ENCODE data around the gene CHML.

CHML gene, protein sequence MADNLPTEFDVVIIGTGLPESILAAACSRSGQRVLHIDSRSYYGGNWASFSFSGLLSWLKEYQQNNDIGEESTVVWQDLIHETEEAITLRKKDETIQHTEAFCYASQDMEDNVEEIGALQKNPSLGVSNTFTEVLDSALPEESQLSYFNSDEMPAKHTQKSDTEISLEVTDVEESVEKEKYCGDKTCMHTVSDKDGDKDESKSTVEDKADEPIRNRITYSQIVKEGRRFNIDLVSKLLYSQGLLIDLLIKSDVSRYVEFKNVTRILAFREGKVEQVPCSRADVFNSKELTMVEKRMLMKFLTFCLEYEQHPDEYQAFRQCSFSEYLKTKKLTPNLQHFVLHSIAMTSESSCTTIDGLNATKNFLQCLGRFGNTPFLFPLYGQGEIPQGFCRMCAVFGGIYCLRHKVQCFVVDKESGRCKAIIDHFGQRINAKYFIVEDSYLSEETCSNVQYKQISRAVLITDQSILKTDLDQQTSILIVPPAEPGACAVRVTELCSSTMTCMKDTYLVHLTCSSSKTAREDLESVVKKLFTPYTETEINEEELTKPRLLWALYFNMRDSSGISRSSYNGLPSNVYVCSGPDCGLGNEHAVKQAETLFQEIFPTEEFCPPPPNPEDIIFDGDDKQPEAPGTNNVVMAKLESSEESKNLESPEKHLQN

DNA sequence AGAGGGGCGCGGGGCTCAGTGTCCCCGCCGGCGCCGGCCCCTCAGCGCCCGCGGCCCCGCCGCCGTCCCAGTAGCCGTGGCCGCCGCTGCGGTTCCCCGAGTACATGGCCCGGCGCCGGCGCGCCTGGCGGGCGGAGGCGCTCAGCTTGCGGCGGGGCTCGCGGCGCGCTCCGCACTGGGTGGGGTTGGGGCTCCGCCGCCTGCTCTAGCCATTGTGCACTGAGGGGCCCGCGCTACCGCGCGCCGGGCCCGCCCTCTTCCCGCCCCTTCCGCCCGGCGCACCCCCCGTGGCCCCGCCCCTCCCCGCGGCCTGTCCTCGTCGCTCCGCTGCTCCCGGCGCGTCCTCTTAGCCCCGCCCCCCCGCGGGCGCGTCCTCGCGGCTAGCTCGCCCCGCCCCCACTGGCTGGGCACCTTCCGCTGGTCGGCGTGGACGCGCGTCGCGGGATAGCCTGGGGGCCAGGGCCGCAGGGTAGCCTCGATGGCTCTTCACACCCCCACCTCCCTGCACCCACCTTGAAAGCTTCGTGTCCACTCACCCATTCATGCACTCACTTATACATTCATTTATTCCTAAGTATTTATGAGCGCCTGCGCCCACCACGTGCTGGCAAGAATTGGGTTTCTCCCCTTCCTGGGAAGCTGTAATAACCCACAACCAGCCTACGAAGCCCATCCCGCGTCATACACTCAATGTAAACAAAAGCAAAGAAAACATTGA, at the start of gene CHML, which contains the start of gene OPN3:
CHML (minus strand) TSS at position 221 of the 718 bp plus-strand sequence. CDS start 4,603 bp downstream, outside the sequence.
OPN3 (minus strand) TSS at position 221 of the 718 bp plus-strand sequence; CDS start at position 106, 115 bp downstream.
- H3K27ac ChIP-seq (ENCODE audit: low read depth, low read length, poor library complexity, severe bottlenecking): no peak within 1 kb of the TSS
- TF ChIP-seq, protein P1, sequence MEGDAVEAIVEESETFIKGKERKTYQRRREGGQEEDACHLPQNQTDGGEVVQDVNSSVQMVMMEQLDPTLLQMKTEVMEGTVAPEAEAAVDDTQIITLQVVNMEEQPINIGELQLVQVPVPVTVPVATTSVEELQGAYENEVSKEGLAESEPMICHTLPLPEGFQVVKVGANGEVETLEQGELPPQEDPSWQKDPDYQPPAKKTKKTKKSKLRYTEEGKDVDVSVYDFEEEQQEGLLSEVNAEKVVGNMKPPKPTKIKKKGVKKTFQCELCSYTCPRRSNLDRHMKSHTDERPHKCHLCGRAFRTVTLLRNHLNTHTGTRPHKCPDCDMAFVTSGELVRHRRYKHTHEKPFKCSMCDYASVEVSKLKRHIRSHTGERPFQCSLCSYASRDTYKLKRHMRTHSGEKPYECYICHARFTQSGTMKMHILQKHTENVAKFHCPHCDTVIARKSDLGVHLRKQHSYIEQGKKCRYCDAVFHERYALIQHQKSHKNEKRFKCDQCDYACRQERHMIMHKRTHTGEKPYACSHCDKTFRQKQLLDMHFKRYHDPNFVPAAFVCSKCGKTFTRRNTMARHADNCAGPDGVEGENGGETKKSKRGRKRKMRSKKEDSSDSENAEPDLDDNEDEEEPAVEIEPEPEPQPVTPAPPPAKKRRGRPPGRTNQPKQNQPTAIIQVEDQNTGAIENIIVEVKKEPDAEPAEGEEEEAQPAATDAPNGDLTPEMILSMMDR (IDR thresholded peaks at IDR 0.05; ENCODE audit: low read length): no peak
- no peak for TF ChIP-seq EZH2 (IDR thresholded peaks at IDR 0.05; ENCODE audit: borderline replicate concordance, low read length)
- no peaks in the 10 kb centered on the region for H3K9me3 ChIP-seq (ENCODE audit: low read length)

DNA sequence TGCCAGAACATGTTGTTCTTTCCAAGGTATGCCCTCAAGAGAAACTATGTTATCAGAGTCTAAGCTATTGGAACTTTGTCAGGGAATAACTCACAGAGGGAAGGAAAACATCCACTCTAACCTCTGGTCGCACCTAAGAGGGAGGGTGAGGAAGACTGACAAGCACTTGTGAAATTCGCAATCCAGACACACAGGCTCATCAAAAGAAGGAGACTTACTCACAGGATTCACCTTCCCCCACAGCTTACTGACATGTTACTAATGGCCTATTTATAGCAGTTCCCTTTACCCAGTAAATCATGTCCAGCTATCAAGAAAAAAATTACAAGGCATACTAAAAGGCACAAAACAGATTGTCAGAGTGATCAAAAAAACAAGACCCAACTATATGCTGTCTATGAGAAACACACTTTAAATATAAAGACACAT, 48.8 kb upstream of the CHML start:
- Histone ChIP-seq H2AFZ (ENCODE audit: low read length) (no peak overlapping the region), H3K4me1 (ENCODE audit: insufficient read depth, low read length, severe bottlenecking) (no peaks in the 10 kb centered on the region)

More for the DNA sequence above, at the start of gene CHML, which contains the start of gene OPN3:
- H3K4me1 ChIP-seq (ENCODE audit: insufficient read depth, low read length, severe bottlenecking): peaks cover 28% of the 10 kb centered on the region
- no peaks in the 10 kb centered on the region for H3K9me2 ChIP-seq (ENCODE audit: low read depth, low read length)
- H3K4me2 ChIP-seq (ENCODE audit: low read length): peak within 1 kb of the TSS; percentile 99
- H4K20me1 ChIP-seq (ENCODE audit: insufficient read depth, low read length): no peaks in the 10 kb centered on the region
- no peaks in the 10 kb centered on the region for H3K27me3 ChIP-seq (ENCODE audit: insufficient read depth, low read length)
- peak within 1 kb of the TSS; percentile 94 for H3K4me3 ChIP-seq (ENCODE audit: low read depth, low read length, poor library complexity, severe bottlenecking)
- peak within 1 kb of the TSS; percentile 89 for H2AFZ ChIP-seq (ENCODE audit: low read length)
- no peaks in the 10 kb centered on the region for H3F3A ChIP-seq (ENCODE audit: insufficient read depth, low read length)
- peaks cover 3% of the 10 kb centered on the region; the same call in 1 of the 2 replicates for H3K36me3 ChIP-seq (ENCODE audit: insufficient read depth, low read length)
- H3K79me2 ChIP-seq (ENCODE audit: insufficient read depth, low read length): no peaks in the 10 kb centered on the region
- H3K9ac ChIP-seq (ENCODE audit: low read length): peak within 1 kb of the TSS; percentile 83

GRCh38 chr1:241684108-241684507, 43.9 kb upstream of the CHML start:
- Histone ChIP-seq H4K20me1 (ENCODE audit: insufficient read depth, low read length) (no peaks in the 10 kb centered on the region), H3K27me3 (ENCODE audit: insufficient read depth, low read length) (no peaks in the 10 kb centered on the region), H3K9ac (ENCODE audit: low read length) (no peak overlapping the region), H3K4me3 (ENCODE audit: low read depth, low read length, poor library complexity, severe bottlenecking) (no peak overlapping the region), H3K36me3 (ENCODE audit: insufficient read depth, low read length) (no peaks in the 10 kb centered on the region), H3K27ac (ENCODE audit: low read depth, low read length, poor library complexity, severe bottlenecking) (no peak overlapping the region), H3K4me1 (ENCODE audit: insufficient read depth, low read length, severe bottlenecking) (no peaks in the 10 kb centered on the region), H3K79me2 (ENCODE audit: insufficient read depth, low read length) (no peaks in the 10 kb centered on the region), H3K9me2 (ENCODE audit: low read depth, low read length) (no peaks in the 10 kb centered on the region), H3K4me2 (ENCODE audit: low read length) (no peak overlapping the region), H3K9me3 (ENCODE audit: low read length) (no peaks in the 10 kb centered on the region), H3F3A (ENCODE audit: insufficient read depth, low read length) (no peaks in the 10 kb centered on the region), H2AFZ (ENCODE audit: low read length) (no peak overlapping the region)
- TF ChIP-seq, protein P1 (IDR thresholded peaks at IDR 0.05; ENCODE audit: low read length): no peak
- no peak for TF ChIP-seq EZH2 (IDR thresholded peaks at IDR 0.05; ENCODE audit: borderline replicate concordance, low read length)

More for the DNA sequence above, 48.8 kb upstream of the CHML start:
- no peaks in the 10 kb centered on the region for H3K9me3 ChIP-seq (ENCODE audit: low read length)
- H3K27me3 ChIP-seq (ENCODE audit: insufficient read depth, low read length): no peaks in the 10 kb centered on the region
- no peak overlapping the region for H3K9ac ChIP-seq (ENCODE audit: low read length)
- H3K79me2 ChIP-seq (ENCODE audit: insufficient read depth, low read length): no peaks in the 10 kb centered on the region
- H3K27ac ChIP-seq (ENCODE audit: low read depth, low read length, poor library complexity, severe bottlenecking): no peak overlapping the region
- H3K36me3 ChIP-seq (ENCODE audit: insufficient read depth, low read length): no peaks in the 10 kb centered on the region
- no peaks in the 10 kb centered on the region for H4K20me1 ChIP-seq (ENCODE audit: insufficient read depth, low read length)
- no peaks in the 10 kb centered on the region for H3K9me2 ChIP-seq (ENCODE audit: low read depth, low read length)
- no peak overlapping the region for H3K4me3 ChIP-seq (ENCODE audit: low read depth, low read length, poor library complexity, severe bottlenecking)
- H3F3A ChIP-seq (ENCODE audit: insufficient read depth, low read length): no peaks in the 10 kb centered on the region
- TF ChIP-seq, protein P1 (IDR thresholded peaks at IDR 0.05; ENCODE audit: low read length): no peak
- no peak for TF ChIP-seq EZH2 (IDR thresholded peaks at IDR 0.05; ENCODE audit: borderline replicate concordance, low read length)
- H3K4me2 ChIP-seq (ENCODE audit: low read length): no peak overlapping the region
